ENCODE data around the gene HES1. TPM values are rescaled to one million over a fixed set of nuclear protein-coding genes. Genes with fewer than 3 reads are reported as not detected.

HES1 gene
- total RNA-seq, 6 experiments from 2014 or later = 4.8 to 15.1 (median 13.4) TPM

DNA sequence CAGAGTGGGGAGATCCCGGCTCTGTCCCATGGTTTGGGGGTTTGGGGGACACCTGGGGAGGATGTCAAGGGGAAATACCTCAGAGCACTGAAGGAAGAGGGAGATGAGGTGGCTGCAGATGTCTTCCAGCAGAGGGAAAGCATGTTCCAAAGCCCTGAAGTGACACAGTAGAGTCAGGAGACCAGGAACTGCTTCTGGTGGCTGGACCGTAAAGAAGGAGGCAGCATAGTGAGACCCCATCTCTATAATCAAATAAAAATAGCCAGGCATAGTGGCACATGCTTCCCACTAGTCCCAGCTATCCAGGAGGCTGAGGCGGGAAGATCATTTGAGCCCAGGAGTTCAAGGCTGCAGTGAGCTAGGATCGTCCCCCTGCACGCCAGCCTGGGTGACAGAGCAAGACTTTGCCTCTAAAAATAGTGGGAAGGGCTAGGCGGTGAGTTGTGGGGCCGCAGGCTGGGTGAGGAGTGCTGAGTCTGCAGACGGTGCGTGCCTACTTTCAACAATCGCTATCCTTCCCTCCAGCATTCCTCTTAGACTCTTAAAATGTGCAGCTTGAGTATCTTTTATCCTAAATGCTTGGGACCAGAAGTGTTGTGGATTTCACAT is 26.2 kb downstream of the HES1 start:
- no peak overlapping the region for H3K27ac Mint-ChIP-seq
- H3K36me3 Mint-ChIP-seq (ENCODE audit: low read depth) = no peaks in the 10 kb centered on the region
- H3K4me1 Mint-ChIP-seq (ENCODE audit: low read depth) = no peaks in the 10 kb centered on the region
- H3K27me3 Mint-ChIP-seq (ENCODE audit: insufficient read depth) = peaks cover 40% of the 10 kb centered on the region
- H3K9me3 Mint-ChIP-seq = no peaks in the 10 kb centered on the region
- TF ChIP-seq, protein P1, sequence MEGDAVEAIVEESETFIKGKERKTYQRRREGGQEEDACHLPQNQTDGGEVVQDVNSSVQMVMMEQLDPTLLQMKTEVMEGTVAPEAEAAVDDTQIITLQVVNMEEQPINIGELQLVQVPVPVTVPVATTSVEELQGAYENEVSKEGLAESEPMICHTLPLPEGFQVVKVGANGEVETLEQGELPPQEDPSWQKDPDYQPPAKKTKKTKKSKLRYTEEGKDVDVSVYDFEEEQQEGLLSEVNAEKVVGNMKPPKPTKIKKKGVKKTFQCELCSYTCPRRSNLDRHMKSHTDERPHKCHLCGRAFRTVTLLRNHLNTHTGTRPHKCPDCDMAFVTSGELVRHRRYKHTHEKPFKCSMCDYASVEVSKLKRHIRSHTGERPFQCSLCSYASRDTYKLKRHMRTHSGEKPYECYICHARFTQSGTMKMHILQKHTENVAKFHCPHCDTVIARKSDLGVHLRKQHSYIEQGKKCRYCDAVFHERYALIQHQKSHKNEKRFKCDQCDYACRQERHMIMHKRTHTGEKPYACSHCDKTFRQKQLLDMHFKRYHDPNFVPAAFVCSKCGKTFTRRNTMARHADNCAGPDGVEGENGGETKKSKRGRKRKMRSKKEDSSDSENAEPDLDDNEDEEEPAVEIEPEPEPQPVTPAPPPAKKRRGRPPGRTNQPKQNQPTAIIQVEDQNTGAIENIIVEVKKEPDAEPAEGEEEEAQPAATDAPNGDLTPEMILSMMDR (IDR thresholded peaks at IDR 0.05) = no peak
- no peak for DNase-seq
- no peak overlapping the region for H3K4me3 Mint-ChIP-seq

DNA sequence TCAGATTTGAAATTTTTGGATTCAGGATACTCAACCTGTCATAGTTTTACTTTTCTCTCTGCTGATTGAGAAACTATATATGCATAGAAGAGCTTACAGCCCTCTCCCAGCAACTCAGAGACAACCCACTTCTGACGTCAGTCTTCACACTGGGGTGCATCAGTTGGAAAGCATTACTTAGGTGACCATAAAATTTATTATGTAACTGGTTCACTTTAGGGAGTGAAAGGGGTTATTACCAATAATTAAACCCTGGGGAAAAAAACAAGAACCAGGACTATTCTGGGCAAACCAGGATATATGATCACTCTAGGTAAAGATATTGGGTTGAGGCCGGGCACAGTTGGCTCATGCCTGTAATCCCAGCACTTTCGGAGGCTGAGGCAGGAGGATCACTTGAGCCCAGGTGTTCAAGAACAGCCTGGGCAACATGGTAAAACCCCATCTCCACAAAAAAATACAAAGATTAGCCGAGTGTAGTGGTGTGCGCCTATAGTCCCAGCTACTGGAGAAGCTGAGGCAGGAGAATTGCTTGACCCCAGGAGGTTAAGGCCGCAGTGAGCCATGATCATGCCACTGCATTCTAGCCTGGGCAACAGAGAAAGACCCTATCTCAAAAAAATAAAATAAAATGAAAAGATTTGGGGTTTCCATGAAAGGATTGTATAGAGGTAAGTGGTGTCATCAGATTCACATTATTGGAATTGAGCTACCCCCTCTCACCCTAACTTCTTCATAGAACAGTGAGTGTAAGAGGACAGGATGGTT is 27.1 kb downstream of the HES1 start:
- no peaks in the 10 kb centered on the region for H3K4me1 Mint-ChIP-seq (ENCODE audit: low read depth)
- DNase-seq = no peak
- no peaks in the 10 kb centered on the region for H3K36me3 Mint-ChIP-seq (ENCODE audit: low read depth)
- H3K9me3 Mint-ChIP-seq = no peaks in the 10 kb centered on the region
- no peak overlapping the region for H3K27ac Mint-ChIP-seq
- H3K27me3 Mint-ChIP-seq (ENCODE audit: insufficient read depth) = peaks cover 41% of the 10 kb centered on the region
- TF ChIP-seq, protein P1 (IDR thresholded peaks at IDR 0.05) = no peak
- H3K4me3 Mint-ChIP-seq = no peak overlapping the region

GRCh38 chr3:194163697-194164096 is 27.7 kb downstream of the HES1 start:
- Mint-ChIP-seq H3K27ac (no peak overlapping the region), H3K4me1 (ENCODE audit: low read depth) (no peaks in the 10 kb centered on the region), H3K36me3 (ENCODE audit: low read depth) (no peaks in the 10 kb centered on the region), H3K27me3 (ENCODE audit: insufficient read depth) (peaks cover 44% of the 10 kb centered on the region), H3K4me3 (no peak overlapping the region), H3K9me3 (no peaks in the 10 kb centered on the region)
- TF ChIP-seq, protein P1 (IDR thresholded peaks at IDR 0.05) = no peak
- DNase-seq = no peak

DNA sequence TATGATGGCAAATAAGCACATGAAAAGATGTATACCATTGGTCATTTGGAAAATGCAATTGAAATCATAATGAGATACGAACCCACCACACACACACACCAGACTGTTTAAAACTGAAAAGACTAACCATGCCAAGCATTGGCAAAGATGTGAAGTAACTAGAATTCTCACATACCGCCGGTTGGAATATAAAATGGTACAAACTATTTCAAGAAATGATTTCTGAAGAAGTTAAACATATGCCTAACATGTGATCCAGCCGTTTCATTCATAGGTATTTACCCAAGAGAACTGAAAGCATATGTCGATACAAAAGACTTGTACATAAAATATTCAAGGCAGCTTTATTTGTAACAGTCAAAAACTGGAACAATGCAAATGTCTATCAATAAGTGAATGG is 28.9 kb downstream of the HES1 start:
- no peaks in the 10 kb centered on the region for H3K4me1 Mint-ChIP-seq (ENCODE audit: low read depth)
- no peak overlapping the region for H3K4me3 Mint-ChIP-seq
- TF ChIP-seq, protein P1 (IDR thresholded peaks at IDR 0.05) = no peak
- DNase-seq = no peak
- no peak overlapping the region for H3K27ac Mint-ChIP-seq
- no peaks in the 10 kb centered on the region for H3K36me3 Mint-ChIP-seq (ENCODE audit: low read depth)
- no peaks in the 10 kb centered on the region for H3K9me3 Mint-ChIP-seq
- H3K27me3 Mint-ChIP-seq (ENCODE audit: insufficient read depth) = peaks cover 45% of the 10 kb centered on the region

- TF ChIP-seq, protein P1 (IDR thresholded peaks at IDR 0.05) = no peak
- no peak overlapping the region for H3K27ac Mint-ChIP-seq
- H3K4me1 Mint-ChIP-seq (ENCODE audit: low read depth) = no peaks in the 10 kb centered on the region
- H3K36me3 Mint-ChIP-seq (ENCODE audit: low read depth) = no peaks in the 10 kb centered on the region
- H3K4me3 Mint-ChIP-seq = no peak overlapping the region
- peaks cover 45% of the 10 kb centered on the region for H3K27me3 Mint-ChIP-seq (ENCODE audit: insufficient read depth)
- no peaks in the 10 kb centered on the region for H3K9me3 Mint-ChIP-seq
- DNase-seq = no peak
Measured at GRCh38 chr3:194165271-194166018, 29.5 kb downstream of the HES1 start.

Measured in HFFc6 (cell line).